Activated T-cell treated with anti-CD3 and anti-CD28 coated beads for 1 hour (primary cell): ENCODE results near the gene SLC29A2.
A peak's percentile ranks its signal among the peaks of the same experiment; 100 is the strongest.

Experiments used
- DNase-seq: peaks from one replicate; pipeline ENCODE4 v3.0.0-alpha.2; 2020; ENCODE audit warnings: low read depth

The SLC29A2 gene

DNA sequence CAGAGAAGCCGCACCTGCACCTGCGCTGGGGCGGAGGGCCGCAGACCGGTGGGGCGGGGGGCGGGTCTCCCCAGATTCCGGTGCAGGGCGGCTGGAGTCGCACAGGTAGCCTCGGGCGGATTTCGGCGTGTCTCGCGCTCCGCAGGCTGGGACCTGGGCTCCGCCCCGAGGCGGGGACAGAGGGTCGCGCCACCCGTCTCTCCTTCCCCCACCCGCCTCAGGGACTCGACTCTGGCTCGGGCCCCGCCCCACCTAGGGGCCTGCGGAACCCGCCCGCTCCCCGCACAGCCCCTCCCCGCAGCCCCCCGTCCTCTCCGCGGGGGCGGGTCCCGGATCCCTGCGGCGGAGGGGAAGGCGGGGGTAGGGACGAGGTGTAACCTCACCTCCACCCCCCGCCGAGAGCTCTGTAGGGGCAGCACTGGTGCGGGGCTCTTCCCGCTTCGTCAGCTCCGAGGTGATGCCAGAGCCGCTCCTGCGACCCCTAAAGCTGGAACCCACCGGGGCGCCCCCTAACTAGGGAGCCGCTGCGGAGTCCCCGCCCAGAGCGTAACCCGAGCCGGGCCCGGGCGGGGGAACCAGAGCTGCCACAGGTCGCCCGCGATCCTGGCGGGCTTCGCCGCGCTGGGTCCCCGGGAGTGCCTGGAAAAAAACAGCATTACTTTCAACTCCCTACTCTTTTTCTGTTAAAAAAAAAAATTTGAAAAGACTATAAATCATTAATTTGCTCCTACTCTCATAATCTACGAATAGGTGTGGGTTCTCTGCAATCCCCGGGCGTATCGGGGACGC, at the start of gene SLC29A2:
SLC29A2 (minus strand) TSS at position 134 of the 789 bp plus-strand sequence. CDS start 169 bp downstream, outside the sequence.
- DNase-seq: peak; percentile 59

DNA sequence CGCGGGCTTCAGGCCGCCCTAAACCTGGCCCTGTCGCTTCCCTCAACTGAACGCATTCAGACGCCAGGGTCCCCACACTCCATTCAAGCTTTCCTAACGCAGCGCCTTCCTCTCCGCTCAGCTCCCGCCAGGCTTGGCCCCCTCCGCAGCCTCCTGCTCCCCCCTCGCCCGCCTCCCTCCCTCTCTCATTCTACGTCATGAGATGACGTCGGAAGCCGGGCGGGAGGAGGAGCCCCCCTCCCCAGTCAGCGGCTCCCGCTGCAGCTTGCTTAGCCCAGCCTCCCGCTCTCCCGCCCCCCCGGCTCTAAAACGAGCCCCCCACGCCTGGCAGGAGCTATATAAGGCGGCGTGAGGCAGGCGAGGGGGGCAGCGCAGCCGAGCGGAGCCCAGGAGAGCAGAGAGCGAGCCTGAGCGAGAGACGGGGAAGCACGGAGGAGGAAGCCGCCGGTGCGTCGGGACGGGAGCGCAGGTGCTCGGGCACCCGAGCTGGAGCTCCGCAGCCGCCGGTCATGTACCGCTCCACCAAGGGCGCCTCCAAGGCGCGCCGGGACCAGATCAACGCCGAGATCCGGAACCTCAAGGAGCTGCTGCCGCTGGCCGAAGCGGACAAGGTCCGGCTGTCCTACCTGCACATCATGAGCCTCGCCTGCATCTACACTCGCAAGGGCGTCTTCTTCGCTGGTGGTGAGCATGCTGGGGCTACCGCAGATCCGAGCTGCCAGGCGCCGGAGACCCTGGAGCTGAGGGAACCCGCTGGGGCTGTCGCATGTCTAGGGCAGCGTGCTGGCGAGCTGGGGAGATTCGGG, 49.3 kb upstream of the SLC29A2 start, which contains the start of gene NPAS4:
NPAS4 (plus strand) TSS at position 365 of the 806 bp plus-strand sequence; CDS start at position 510, 145 bp downstream.
- DNase-seq: no peak

DNA sequence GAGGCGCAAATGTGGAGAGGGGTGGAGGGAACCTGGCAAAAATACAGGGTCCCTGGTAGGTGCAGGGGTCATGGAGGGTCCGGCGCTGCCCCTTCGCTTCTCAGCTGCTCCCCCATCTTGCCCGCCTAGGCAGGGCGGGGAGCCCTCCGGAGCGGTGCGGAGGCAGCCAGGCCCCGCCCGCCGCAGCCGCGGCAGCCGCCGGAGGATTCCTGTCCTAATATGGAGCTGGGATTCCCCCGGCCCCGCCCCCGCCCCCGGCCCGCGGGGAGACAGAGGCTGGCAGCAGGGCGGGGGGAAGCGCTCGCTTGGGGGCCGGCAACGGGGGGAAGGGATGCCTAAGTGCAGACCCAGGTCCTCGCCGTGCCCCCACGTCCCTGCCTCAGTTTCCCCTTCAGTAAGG, 48.3 kb upstream of the SLC29A2 start:
- DNase-seq: no peak

DNA sequence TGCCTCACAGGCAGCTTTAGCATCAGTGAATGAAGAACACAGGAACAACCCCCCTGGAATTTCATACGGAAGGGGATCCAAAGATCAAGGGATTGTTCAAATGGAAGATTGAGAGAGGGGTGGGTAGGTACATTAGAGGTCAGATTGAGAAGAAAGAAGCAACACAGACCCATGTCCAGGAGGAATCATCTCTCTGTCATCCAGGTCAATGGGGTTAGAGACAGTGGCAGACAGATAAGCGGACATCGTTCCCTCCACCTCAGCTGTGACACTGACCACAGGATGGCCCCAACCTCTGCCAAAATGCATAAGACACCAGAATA, 47.4 kb upstream of the SLC29A2 start:
- no peak for DNase-seq

GRCh38 chr11:66418168-66418985, 46.8 kb upstream of the SLC29A2 start:
- DNase-seq: peak; percentile 41

GRCh38 chr11:66417000-66417399, 45.4 kb upstream of the SLC29A2 start:
- DNase-seq: no peak

DNA sequence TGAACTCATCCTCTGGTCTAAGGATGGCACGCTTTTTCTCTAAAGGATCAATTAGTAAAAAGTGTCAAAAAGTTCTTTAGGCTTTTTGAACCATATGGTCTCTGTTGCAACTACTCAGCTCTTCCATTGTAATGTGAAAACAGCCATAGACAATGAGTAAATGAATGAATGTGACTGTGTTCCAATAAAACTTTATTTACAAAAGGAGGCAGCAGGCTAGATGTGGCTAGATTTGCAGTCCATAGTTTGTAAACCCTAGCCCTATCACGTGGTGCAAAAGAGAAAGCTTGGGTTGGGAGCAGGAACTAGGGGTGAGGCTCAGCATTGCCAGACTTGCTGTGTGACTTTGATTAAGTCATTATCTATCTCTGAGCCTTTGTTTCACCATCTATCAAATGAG, 43.9 kb upstream of the SLC29A2 start:
- DNase-seq: no peak

GRCh38 chr11:66414120-66414934, 42.8 kb upstream of the SLC29A2 start:
- no peak for DNase-seq

DNA sequence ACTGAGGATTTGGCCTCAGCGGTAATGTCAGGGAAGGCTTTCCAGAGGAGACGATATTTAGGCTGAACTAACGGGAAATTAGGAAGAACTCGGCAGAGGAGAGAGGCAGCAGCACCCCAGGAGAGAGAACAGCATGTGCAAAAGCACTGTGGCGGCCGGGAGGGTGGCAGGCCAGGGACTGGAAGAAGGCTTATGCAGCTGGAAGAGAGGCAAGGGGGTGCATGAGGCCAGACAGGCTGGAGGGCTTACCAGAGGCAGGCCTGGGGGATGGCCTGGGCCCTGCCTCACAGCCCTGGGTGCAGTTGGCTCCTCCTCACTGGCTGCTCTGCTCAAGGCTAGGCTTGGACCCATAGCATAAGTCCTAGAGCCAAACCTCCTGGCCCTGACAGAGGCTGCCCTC, 41.6 kb upstream of the SLC29A2 start:
- no peak for DNase-seq

DNA sequence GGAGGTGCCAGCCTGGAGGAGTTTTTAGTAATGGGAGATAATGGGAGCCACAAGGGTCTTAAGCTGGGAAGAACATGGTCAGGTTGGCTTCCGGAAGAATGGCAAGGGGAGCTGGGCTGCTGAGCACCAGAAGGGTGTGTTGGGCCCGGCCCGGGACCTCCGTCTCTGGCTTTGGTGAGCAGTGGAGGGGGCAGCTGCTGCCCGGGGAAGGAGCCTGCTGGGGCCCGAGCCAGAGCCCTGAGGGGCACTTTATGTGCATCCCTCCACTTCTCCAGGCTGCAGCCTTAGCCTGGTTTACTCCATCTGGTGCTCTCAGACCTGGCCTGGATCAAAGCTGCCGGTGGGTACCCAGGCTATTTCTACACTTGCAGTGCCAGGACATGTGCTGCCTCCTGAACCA, 40.5 kb upstream of the SLC29A2 start:
- no peak for DNase-seq

DNA sequence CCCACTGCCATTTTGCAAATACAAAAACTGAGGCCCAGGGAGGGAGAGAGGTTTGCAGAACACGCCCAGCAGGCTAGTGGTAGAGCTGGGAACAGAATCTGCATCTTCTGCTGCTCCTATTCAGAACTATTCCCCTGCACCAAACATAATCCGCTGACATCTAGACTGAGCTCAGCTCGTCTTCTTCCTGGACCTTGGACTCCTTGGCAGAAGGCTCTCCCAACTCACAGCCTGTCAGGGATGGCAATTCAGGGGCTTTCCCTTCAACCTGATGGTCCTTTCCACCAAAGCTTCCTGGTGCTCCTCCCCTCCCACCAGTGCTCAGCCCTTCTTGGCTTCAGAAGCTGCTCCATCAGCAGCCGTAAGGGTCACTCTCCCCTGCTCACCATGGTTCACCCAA, 39.8 kb upstream of the SLC29A2 start:
- DNase-seq: no peak

- DNase-seq: no peak
These were observed 38.6 kb upstream of the SLC29A2 start for GRCh38 chr11:66410191-66410590.

GRCh38 chr11:66409226-66409625, 37.7 kb upstream of the SLC29A2 start:
- no peak for DNase-seq

- DNase-seq: peak; percentile 94
These were observed 37.1 kb upstream of the SLC29A2 start for GRCh38 chr11:66408488-66409214.

DNA sequence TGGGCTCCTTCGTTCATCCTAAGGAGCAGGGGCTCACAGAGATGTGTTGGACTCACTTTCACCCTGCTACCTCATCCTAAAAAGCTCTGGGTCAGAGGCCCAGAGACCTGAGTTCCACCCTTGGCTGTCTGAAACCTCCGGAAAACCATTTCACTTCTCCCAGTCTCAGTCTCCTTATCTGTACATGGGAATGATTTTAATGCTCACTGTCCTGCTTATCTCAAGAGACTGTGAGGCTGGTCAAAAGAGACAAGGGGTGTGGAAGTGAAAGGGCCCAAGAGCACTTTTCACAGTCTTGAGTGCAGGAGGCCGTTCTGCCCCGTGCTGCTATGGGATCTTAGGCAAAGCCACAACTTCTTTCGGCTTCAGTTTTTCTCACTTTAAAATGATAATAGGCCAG, 36.1 kb upstream of the SLC29A2 start:
- no peak for DNase-seq

GRCh38 chr11:66393954-66394353, 22.4 kb upstream of the SLC29A2 start:
- DNase-seq: no peak

GRCh38 chr11:66391322-66391721, 19.8 kb upstream of the SLC29A2 start:
- no peak for DNase-seq

- peak; percentile 62 for DNase-seq
These were observed 17.3 kb upstream of the SLC29A2 start for GRCh38 chr11:66388780-66389386.

GRCh38 chr11:66386171-66387069, 14.9 kb upstream of the SLC29A2 start:
- DNase-seq: peak; percentile 82
